CD14-positive monocyte (primary cell): ENCODE data around the gene LEKR1. TPM values are rescaled to one million over a fixed set of nuclear protein-coding genes. Genes with fewer than 3 reads are reported as not detected.

Experiments used
- DNase-seq, 3 donors: peaks; one replicate each; pipeline ENCODE4 v3.0.0-alpha.2; 2011 to 2022
- H2AFZ ChIP-seq: 2 replicates; pipeline ENCODE4 v1.6.0; 2012; ENCODE audit warnings: mild to moderate bottlenecking, low read depth, low read length, inconsistent platforms; ENCODE audit not compliant: insufficient read depth, poor library complexity, severe bottlenecking
- H3K27ac ChIP-seq, 2 donors: 1 replicate in 1 of 2; 2 replicates in 1 of 2; pipeline ENCODE4 v1.5.1; 2012 to 2013; ENCODE audit warnings: low read length in 2 of 2, control low read depth in 1 of 2, inconsistent platforms in 1 of 2, low read depth in 1 of 2, mild to moderate bottlenecking in 1 of 2
- H3K27me3 ChIP-seq, 2 donors: one replicate each; pipeline versions ENCODE4 v1.6.0 to v1.6.1; 2011 to 2013; ENCODE audit warnings: low read length in 2 of 2; ENCODE audit not compliant: control insufficient read depth in 2 of 2, insufficient read depth in 2 of 2
- H3K36me3 ChIP-seq, 2 donors: replicated peaks in 1 of 2; 1 replicate in 1 of 2; 2 replicates in 1 of 2; pipeline versions ENCODE4 v1.5.1 to v1.6.1; 2012 to 2013; ENCODE audit warnings: low read length in 2 of 2, control low read depth in 1 of 2, inconsistent platforms in 1 of 2, mild to moderate bottlenecking in 1 of 2; ENCODE audit not compliant: insufficient read depth in 2 of 2, control insufficient read depth in 1 of 2
- H3K4me1 ChIP-seq, 2 donors: 1 replicate in 1 of 2; 2 replicates in 1 of 2; pipeline versions ENCODE4 v1.5.1 to v1.6.1; 2012 to 2013; ENCODE audit warnings: low read length in 2 of 2, control low read depth in 1 of 2, inconsistent platforms in 1 of 2, mild to moderate bottlenecking in 1 of 2, moderate library complexity in 1 of 2; ENCODE audit not compliant: insufficient read depth in 2 of 2, control insufficient read depth in 1 of 2
- H3K4me2 ChIP-seq: replicated peaks from 2 replicates; pipeline ENCODE3; 2012; ENCODE audit warnings: low read length, moderate library complexity, mild to moderate bottlenecking; ENCODE audit not compliant: poor library complexity, severe bottlenecking; ENCODE audit errors: extremely low read depth
- H3K4me3 ChIP-seq, 3 experiments: fragments of 200-600 bp in 1 of 3; sonication (generic) in 1 of 3; replicated peaks in 1 of 3; 1 replicate in 2 of 3; 2 replicates in 1 of 3; pipeline ENCODE4 v1.5.1; 2011 to 2013; ENCODE audit warnings: low read length in 3 of 3, mild to moderate bottlenecking in 3 of 3, control low read depth in 2 of 3, low read depth in 2 of 3, inconsistent platforms in 1 of 3, moderate library complexity in 1 of 3
- H3K79me2 ChIP-seq: 2 replicates; pipeline ENCODE4 v1.6.0; 2012; ENCODE audit warnings: mild to moderate bottlenecking, control low read depth, inconsistent platforms, low read length, moderate library complexity; ENCODE audit not compliant: insufficient read depth
- H3K9ac ChIP-seq: 2 replicates; pipeline ENCODE4 v1.6.0; 2017; ENCODE audit warnings: low read length, mild to moderate bottlenecking; ENCODE audit not compliant: insufficient read depth, poor library complexity, severe bottlenecking
- H3K9me3 ChIP-seq, 2 donors: replicated peaks in 1 of 2; 1 replicate in 1 of 2; 2 replicates in 1 of 2; pipeline versions ENCODE4 v1.5.1 to v1.6.1; 2012 to 2013; ENCODE audit warnings: low read length in 2 of 2, control low read depth in 1 of 2; ENCODE audit not compliant: control insufficient read depth in 1 of 2, insufficient read depth in 1 of 2
- H4K20me1 ChIP-seq: 2 replicates; pipeline ENCODE4 v1.6.0; 2012; ENCODE audit warnings: mild to moderate bottlenecking, low read length, control low read depth, moderate library complexity; ENCODE audit not compliant: insufficient read depth
- H3K27ac Mint-ChIP-seq, 7 donors: one replicate each; pipeline ENCODE4 v1.8.0; 2020; ENCODE audit warnings: mild to moderate bottlenecking in 7 of 7, mixed read lengths in 7 of 7, moderate library complexity in 6 of 7, inconsistent platforms in 2 of 7
- H3K27me3 Mint-ChIP-seq, 3 donors: one replicate each; pipeline ENCODE4 v1.8.0; 2021 to 2022; ENCODE audit warnings: low read depth in 3 of 3, mild to moderate bottlenecking in 3 of 3, mixed read lengths in 3 of 3, moderate library complexity in 3 of 3, inconsistent platforms in 1 of 3
- H3K36me3 Mint-ChIP-seq, 2 donors: one replicate each; pipeline ENCODE4 v1.8.0; 2020; ENCODE audit warnings: mixed read lengths in 2 of 2, inconsistent platforms in 1 of 2, mild to moderate bottlenecking in 1 of 2
- H3K4me1 Mint-ChIP-seq: one replicate; pipeline ENCODE4 v1.8.0; 2020; ENCODE audit warnings: mild to moderate bottlenecking, mixed read lengths
- H3K4me3 Mint-ChIP-seq, 2 donors: one replicate each; pipeline ENCODE4 v1.8.0; 2020; ENCODE audit warnings: mild to moderate bottlenecking in 2 of 2, mixed read lengths in 2 of 2, moderate library complexity in 1 of 2
- H3K9me3 Mint-ChIP-seq, 7 donors: one replicate each; pipeline ENCODE4 v1.8.0; 2020 to 2022; ENCODE audit warnings: mixed read lengths in 7 of 7, mild to moderate bottlenecking in 6 of 7, moderate library complexity in 6 of 7, inconsistent platforms in 2 of 7
- CTCF ChIP-seq: fragments of 200-600 bp; IDR thresholded peaks from one replicate; pipeline ENCODE4 v1.8.0; 2022; ENCODE audit warnings: antibody characterized with exemption, mild to moderate bottlenecking
- WGBS: methylation state at CpG from one replicate; pipeline ENCODE4 v1.1.5; 2013; ENCODE audit warnings: missing lambda C conversion rate; ENCODE audit not compliant: insufficient coverage; 5-methylcytosine and 5-hydroxymethylcytosine counted together
- intact Hi-C, 2 donors: fragments of 100-400 bp; cut with micrococcal nuclease; formaldehyde crosslinking; loops; one replicate each; pipeline versions ENCODE4 v1.15.0 to v1.15.1; 2023
- polyA plus RNA-seq, 3 donors: library from polyadenylated mRNA; depleted of rRNA in 1 of 3; unstranded in 2 of 3; stranded (reverse) in 1 of 3; fragments of 300-500 nt in 2 of 3; fragments of >200 nt in 1 of 3; fragmentation: Illumina TruSeq in 2 of 3; gene quantifications; 1 replicate in 2 of 3; 2 replicates in 1 of 3; pipeline ENCODE4 v1.2.3, GENCODE V29; 2012 to 2021

LEKR1 gene
- polyA plus RNA-seq, 3 donors: 0.51 to 0.80 TPM; not detected in 1

GRCh38 chr3:157046520-157046919 lies 220.4 kb downstream of the LEKR1 start:
- Histone ChIP-seq H3K27me3 (no peaks in the 10 kb centered on the region), H3K79me2 (no peaks in the 10 kb centered on the region), H2AFZ (no peak overlapping the region), H3K9ac (no peak overlapping the region), H3K4me2 (no peak overlapping the region), H3K27ac (no peak overlapping the region), H3K4me3 (no peak overlapping the region), H3K9me3 (no peaks in the 10 kb centered on the region), H4K20me1 (no peaks in the 10 kb centered on the region), H3K4me1 (no peaks in the 10 kb centered on the region), H3K36me3 (no peaks in the 10 kb centered on the region)
- intact Hi-C loops: no loop called here
- Mint-ChIP-seq H3K27ac (no peak overlapping the region), H3K27me3 (peaks cover 0 to 3% (median 0%) of the 10 kb centered on the region in 3 donors), H3K4me1 (no peaks in the 10 kb centered on the region), H3K4me3 (no peak overlapping the region), H3K36me3 (no peaks in the 10 kb centered on the region), H3K9me3 (peaks cover 0 to 2% (median 0%) of the 10 kb centered on the region in 7 donors)
- no CpG with 5 or more reads among the region's 1 CpG for WGBS
- TF ChIP-seq CTCF: no peak
- no peak for DNase-seq

GRCh38 chr3:157051055-157051454 lies 224.9 kb downstream of the LEKR1 start:
- H2AFZ ChIP-seq: no peak overlapping the region
- intact Hi-C loops: no loop called here
- peaks cover 0 to 2% (median 2%) of the 10 kb centered on the region in 3 donors for H3K27me3 Mint-ChIP-seq
- no peak overlapping the region for H3K4me3 ChIP-seq
- peaks cover 0 to 3% (median 0%) of the 10 kb centered on the region in 7 donors for H3K9me3 Mint-ChIP-seq
- WGBS: 71% methylated on average over 1 of the region's 3 CpGs
- no peak for DNase-seq
- no peak overlapping the region for H3K9ac ChIP-seq
- H4K20me1 ChIP-seq: no peaks in the 10 kb centered on the region
- no peak overlapping the region for H3K4me3 Mint-ChIP-seq
- no peaks in the 10 kb centered on the region for H3K79me2 ChIP-seq
- no peaks in the 10 kb centered on the region for H3K27me3 ChIP-seq
- TF ChIP-seq CTCF: no peak
- H3K4me1 Mint-ChIP-seq: no peaks in the 10 kb centered on the region
- no peaks in the 10 kb centered on the region for H3K4me1 ChIP-seq
- no peaks in the 10 kb centered on the region for H3K9me3 ChIP-seq
- no peaks in the 10 kb centered on the region for H3K36me3 Mint-ChIP-seq
- H3K36me3 ChIP-seq: no peaks in the 10 kb centered on the region
- H3K27ac ChIP-seq: no peak overlapping the region
- H3K4me2 ChIP-seq: no peak overlapping the region
- H3K27ac Mint-ChIP-seq: no peak overlapping the region
